Heart right ventricle (tissue), 16 donors: ENCODE data around the gene WWOX. TPM values are rescaled to one million over a fixed set of nuclear protein-coding genes. Genes with fewer than 3 reads are reported as not detected.

Experiments
- ATAC-seq, 8 donors: fragments of 200-7000 bp; cut with Tn5 transposase; one replicate each; pipeline ENCODE4 v1.9.1; 2020; ENCODE audit warnings: mild to moderate bottlenecking in 8 of 8, moderate library complexity in 8 of 8, moderate number of reproducible peaks in 1 of 8
- DNase-seq, 2 donors: peaks; one replicate each; pipeline ENCODE4 v3.0.0-alpha.2; 2020
- H3K27ac ChIP-seq, 10 donors: fragments of 200-600 bp; sonication (generic) in 2 of 10; one replicate each; pipeline versions ENCODE4 v1.5.0 to v1.8.0; 2020 to 2022; ENCODE audit warnings: mild to moderate bottlenecking in 3 of 10
- H3K27me3 ChIP-seq, 7 donors: fragments of 200-600 bp; one replicate each; pipeline ENCODE4 v1.8.0; 2021 to 2022; ENCODE audit warnings: mild to moderate bottlenecking in 2 of 7
- H3K36me3 ChIP-seq, 9 donors: fragments of 200-600 bp; sonication (generic) in 1 of 9; one replicate each; pipeline versions ENCODE4 v1.5.0 to v1.8.0; 2020 to 2022; ENCODE audit warnings: mild to moderate bottlenecking in 2 of 9
- H3K4me1 ChIP-seq, 9 donors: fragments of 200-600 bp; sonication (generic) in 1 of 9; one replicate each; pipeline versions ENCODE4 v1.5.0 to v1.8.0; 2020 to 2022; ENCODE audit warnings: mild to moderate bottlenecking in 4 of 9
- H3K4me3 ChIP-seq, 10 donors: fragments of 200-600 bp; sonication (generic) in 2 of 10; one replicate each; pipeline versions ENCODE4 v1.5.0 to v1.8.0; 2020 to 2022; ENCODE audit warnings: mild to moderate bottlenecking in 7 of 10, moderate library complexity in 2 of 10
- H3K9me3 ChIP-seq, 11 donors: fragments of 200-600 bp in 10 of 11; sonication (generic) in 2 of 11; one replicate each; pipeline versions ENCODE4 v1.5.0 to v1.8.0; 2013 to 2022; ENCODE audit warnings: mild to moderate bottlenecking in 2 of 11, control low read depth in 1 of 11, moderate library complexity in 1 of 11
- WGBS, 2 donors: extraction: QIAGEN DNeasy Blood & Tissue Kit; methylation state at CpG; one replicate each; pipeline ENCODE4 v1.1.7; 2013; ENCODE audit warnings: inconsistent platforms in 1 of 2; 5-methylcytosine and 5-hydroxymethylcytosine counted together
- intact Hi-C, 10 donors: fragments of 100-400 bp; cut with DNase I; formaldehyde crosslinking; loops; one replicate each; pipeline versions ENCODE4 v1.11.1 to v1.14.2; 2022
- polyA plus RNA-seq, 2 donors: library from polyadenylated mRNA; stranded (reverse); fragments of 200-250 nt; gene quantifications; one replicate each; pipeline ENCODE4 v1.2.3, GENCODE V29; 2013
- total RNA-seq, 10 donors: library from RNA; stranded (reverse); fragmentation: NEBNext Ultra II Directional in 3 of 10; extraction: Animal tissue kit (Norgen Biotek cat#: 25700) in 3 of 10; gene quantifications; one replicate each; pipeline versions ENCODE4 v1.2.1 to v1.2.4, GENCODE V29; 2021 to 2023
- TF ChIP-seq, protein P1 (sequence below), 9 donors: fragments of 200-600 bp; sonication (generic) in 2 of 9; IDR thresholded peaks; one replicate each; pipeline versions ENCODE4 v1.5.0 to v1.8.0; 2021 to 2022; ENCODE audit warnings: antibody characterized with exemption in 9 of 9, mild to moderate bottlenecking in 5 of 9, moderate library complexity in 1 of 9
- donor health status: Arrhythmogenic right ventricular cardiomyopathy.
- donor health status: ischemic (EF 13 %, LVEDD 7.1; RV severe dilation, severe dysfunction).
- donor health status: healthy with polysubstance abuse.
- donor health status: DM: no; HTN: yes; CAD: no.
- donor health status: DM: no; HTN: no; CAD: no.
- donor health status: ischemic (EF 25% LVEDD 6.9; RV normal size, moderate dysfunction).
- donor health status: ischemic (EF 25% LVEDD 5.7; RV mildly dilated, moderate dysfunction).
- donor health status: healthy.
- donor health status: DM: yes; HTN: yes; CAD: no.
- donor health status: Ischemic cardiomyopathy.
- donor health status: ischemic (EF 35%, LVEDD 5.7; RV mildly dilated, moderate dysfunction).
- donor health status: nonischemic (EF 11% LVEDD 7.7; RV severe dilation, severe dysfunction).
- donor health status: DM: yes; HTN: yes; CAD: no.
- donor health status: PGD.
- donor health status: ischemic (EF 29% LVEDD 5.4; RV normal size, mild dysfunction).
- donor health status: nonischemic (EF 23%, LVEDD 6.1; RV moderate dilation, normal function).

The WWOX gene
- total and polyA plus RNA-seq, 12 donors, result 4.9 to 15.0 (median 9.9) TPM

DNA sequence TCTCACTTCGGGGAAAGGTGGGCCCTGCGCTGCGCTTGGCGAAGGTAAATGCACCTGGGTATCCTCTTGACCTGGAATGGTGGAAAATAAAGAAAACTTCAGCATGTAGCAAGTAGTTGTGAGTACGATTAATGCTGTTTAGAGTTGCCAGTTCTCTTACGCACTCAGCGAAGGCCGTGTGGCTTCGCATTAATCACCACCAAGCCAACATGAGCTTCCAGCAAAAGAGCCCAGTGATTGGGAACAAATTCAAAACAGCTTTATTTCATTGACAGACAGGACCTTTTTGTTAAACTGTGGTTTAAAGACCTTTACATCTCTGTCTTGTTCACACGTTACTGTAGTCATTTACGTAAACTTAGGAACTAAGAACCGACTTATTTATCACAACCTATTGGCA is 969.7 kb downstream of the WWOX start:
- H3K27ac ChIP-seq, result no peak overlapping the region
- peaks cover 0 to 3% (median 0%) of the 10 kb centered on the region in 9 donors for H3K4me1 ChIP-seq
- DNase-seq (no peak), ATAC-seq (no peak)
- no peaks in the 10 kb centered on the region for H3K36me3 ChIP-seq
- H3K4me3 ChIP-seq, result no peak overlapping the region
- H3K27me3 ChIP-seq, result peaks cover 0 to 3% (median 0%) of the 10 kb centered on the region in 7 donors
- intact Hi-C loops, result loop anchor here in 1 of 10 donors (10.0 kb wide), 1 partner anchor 56 kb away; no protein-coding TSS in a partner anchor
- TF ChIP-seq, protein P1, sequence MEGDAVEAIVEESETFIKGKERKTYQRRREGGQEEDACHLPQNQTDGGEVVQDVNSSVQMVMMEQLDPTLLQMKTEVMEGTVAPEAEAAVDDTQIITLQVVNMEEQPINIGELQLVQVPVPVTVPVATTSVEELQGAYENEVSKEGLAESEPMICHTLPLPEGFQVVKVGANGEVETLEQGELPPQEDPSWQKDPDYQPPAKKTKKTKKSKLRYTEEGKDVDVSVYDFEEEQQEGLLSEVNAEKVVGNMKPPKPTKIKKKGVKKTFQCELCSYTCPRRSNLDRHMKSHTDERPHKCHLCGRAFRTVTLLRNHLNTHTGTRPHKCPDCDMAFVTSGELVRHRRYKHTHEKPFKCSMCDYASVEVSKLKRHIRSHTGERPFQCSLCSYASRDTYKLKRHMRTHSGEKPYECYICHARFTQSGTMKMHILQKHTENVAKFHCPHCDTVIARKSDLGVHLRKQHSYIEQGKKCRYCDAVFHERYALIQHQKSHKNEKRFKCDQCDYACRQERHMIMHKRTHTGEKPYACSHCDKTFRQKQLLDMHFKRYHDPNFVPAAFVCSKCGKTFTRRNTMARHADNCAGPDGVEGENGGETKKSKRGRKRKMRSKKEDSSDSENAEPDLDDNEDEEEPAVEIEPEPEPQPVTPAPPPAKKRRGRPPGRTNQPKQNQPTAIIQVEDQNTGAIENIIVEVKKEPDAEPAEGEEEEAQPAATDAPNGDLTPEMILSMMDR (IDR thresholded peaks at IDR 0.05), result no peak
- H3K9me3 ChIP-seq, result no peaks in the 10 kb centered on the region
- WGBS, 2 donors, result 94 to 95% methylated on average over 12 of the region's 12 CpGs

DNA sequence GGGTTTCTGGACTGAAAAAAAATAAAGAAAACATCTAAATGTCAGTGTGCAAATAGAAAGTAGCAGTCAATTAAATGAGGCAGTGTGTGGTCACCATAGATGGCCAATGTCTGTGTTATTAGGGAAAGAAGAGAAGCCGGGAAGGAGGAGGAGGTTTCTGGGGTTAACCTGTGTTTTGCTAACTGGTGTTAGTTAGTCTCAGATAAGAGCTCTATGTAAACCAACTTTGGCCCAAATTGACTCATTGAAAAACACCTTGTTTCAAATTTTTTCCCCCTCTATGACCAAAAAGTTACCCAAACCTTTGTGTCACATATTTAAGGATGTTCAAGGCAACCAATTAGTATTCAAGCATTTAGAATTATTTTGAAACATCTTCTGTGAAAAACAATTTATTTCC is 970.2 kb downstream of the WWOX start:
- Histone ChIP-seq H3K4me3 (no peak overlapping the region), H3K4me1 (peaks cover 0 to 8% (median 0%) of the 10 kb centered on the region in 9 donors), H3K27ac (no peak overlapping the region), H3K9me3 (no peaks in the 10 kb centered on the region), H3K27me3 (peaks cover 0 to 5% (median 0%) of the 10 kb centered on the region in 7 donors), H3K36me3 (no peaks in the 10 kb centered on the region)
- TF ChIP-seq, protein P1 (IDR thresholded peaks at IDR 0.05), result no peak
- intact Hi-C loops, result loop anchor here in 1 of 10 donors (10.0 kb wide), 1 partner anchor 55 kb away; no protein-coding TSS in a partner anchor
- WGBS, 2 donors, result 74 to 85% methylated on average over 1 of the region's 1 CpG
- DNase-seq (no peak), ATAC-seq (no peak)

DNA sequence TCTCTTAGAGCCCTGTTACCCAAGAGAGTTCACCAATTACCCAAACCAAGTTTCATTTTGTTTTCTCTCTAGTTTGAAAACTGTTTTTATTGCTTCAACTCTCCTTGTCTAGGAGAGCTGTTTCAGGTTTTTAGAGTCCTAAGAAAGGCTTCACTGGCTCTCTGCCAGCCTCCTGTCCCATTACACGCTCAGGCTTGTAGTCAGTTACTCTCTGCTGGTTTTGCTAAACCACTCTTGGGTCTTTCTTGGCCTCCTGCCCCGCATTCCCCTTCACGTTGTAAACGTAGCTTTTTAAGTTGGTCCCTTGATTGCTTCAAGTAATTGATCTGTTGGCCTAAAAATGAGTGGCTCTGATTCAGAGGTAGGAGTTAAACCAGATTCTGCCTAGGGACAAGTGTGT is 972.0 kb downstream of the WWOX start:
- WGBS, 2 donors, result 46 to 58% methylated on average over 4 of the region's 4 CpGs
- peaks cover 0 to 5% (median 0%) of the 10 kb centered on the region in 7 donors for H3K27me3 ChIP-seq
- intact Hi-C loops, result no loop called here
- H3K36me3 ChIP-seq, result no peaks in the 10 kb centered on the region
- no peak overlapping the region for H3K4me3 ChIP-seq
- ATAC-seq (no peak), DNase-seq (no peak)
- no peak overlapping the region for H3K27ac ChIP-seq
- H3K4me1 ChIP-seq, result peaks cover 0 to 8% (median 0%) of the 10 kb centered on the region in 9 donors
- TF ChIP-seq, protein P1 (IDR thresholded peaks at IDR 0.05), result no peak
- H3K9me3 ChIP-seq, result no peaks in the 10 kb centered on the region

DNA sequence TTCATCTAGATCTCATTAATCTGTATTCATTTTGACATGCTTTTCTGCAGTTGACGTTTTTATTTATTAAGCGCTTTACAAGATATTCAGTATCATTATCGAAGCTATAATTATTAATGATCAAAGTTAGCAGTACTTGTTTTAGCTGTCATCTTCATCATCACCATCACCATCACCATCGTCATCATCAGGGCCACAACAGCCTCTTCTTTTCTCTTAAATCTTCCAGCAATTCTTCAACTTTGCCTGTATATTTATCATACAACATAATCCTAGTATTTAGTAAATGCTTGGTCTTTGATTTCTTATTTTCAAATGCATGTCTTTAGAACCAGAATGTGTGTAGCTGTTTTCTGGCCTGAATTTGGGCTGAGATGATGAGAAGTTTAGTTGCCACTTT is 973.1 kb downstream of the WWOX start:
- TF ChIP-seq, protein P1 (IDR thresholded peaks at IDR 0.05), result no peak
- H3K27me3 ChIP-seq, result peaks cover 0 to 5% (median 0%) of the 10 kb centered on the region in 7 donors
- intact Hi-C loops, result no loop called here
- H3K4me1 ChIP-seq, result peaks cover 0 to 8% (median 0%) of the 10 kb centered on the region in 9 donors
- WGBS, 2 donors, result 95 to 96% methylated on average over 4 of the region's 4 CpGs
- H3K9me3 ChIP-seq, result no peaks in the 10 kb centered on the region
- ATAC-seq, result no peak
- no peaks in the 10 kb centered on the region for H3K36me3 ChIP-seq
- H3K4me3 ChIP-seq, result no peak overlapping the region
- H3K27ac ChIP-seq, result no peak overlapping the region
- DNase-seq, result no peak
